Right lobe of liver (tissue), 6 donors: ENCODE results near the gene LCLAT1. TPM values are rescaled to one million over a fixed set of nuclear protein-coding genes. Genes with fewer than 3 reads are reported as not detected.

Experiments
- ATAC-seq, 4 donors: fragments of 200-7000 bp; cut with Tn5 transposase; one replicate each; pipeline ENCODE4 v1.9.1; 2020; ENCODE audit warnings: mild to moderate bottlenecking in 4 of 4, moderate library complexity in 4 of 4
- DNase-seq, 3 donors: peaks; one replicate each; pipeline ENCODE4 v3.0.0-alpha.2; 2020
- H3K27ac ChIP-seq, 3 donors: fragments of 200-600 bp; one replicate each; pipeline ENCODE4 v1.8.0; 2022
- H3K27me3 ChIP-seq, 2 donors: fragments of 200-600 bp; one replicate each; pipeline ENCODE4 v1.8.0; 2022
- H3K36me3 ChIP-seq, 4 donors: fragments of 200-600 bp; sonication (generic) in 1 of 4; one replicate each; pipeline versions ENCODE4 v1.5.1 to v1.8.0; 2017 to 2022; ENCODE audit warnings: control low read depth in 1 of 4
- H3K4me1 ChIP-seq, 4 donors: fragments of 200-600 bp; sonication (generic) in 1 of 4; one replicate each; pipeline versions ENCODE4 v1.5.1 to v1.8.0; 2017 to 2022; ENCODE audit warnings: control low read depth in 1 of 4
- H3K4me3 ChIP-seq, 3 donors: fragments of 200-600 bp; one replicate each; pipeline ENCODE4 v1.8.0; 2022
- H3K9me3 ChIP-seq, 4 donors: fragments of 200-600 bp; sonication (generic) in 1 of 4; one replicate each; pipeline versions ENCODE4 v1.5.1 to v1.8.0; 2017 to 2022; ENCODE audit warnings: control low read depth in 1 of 4
- POLR2A ChIP-seq: fragments of 450-650 bp; IDR thresholded peaks from one replicate; pipeline ENCODE4 v1.6.1; 2017; ENCODE audit warnings: antibody characterized with exemption, mild to moderate bottlenecking
- WGBS: methylation state at CpG from one replicate; pipeline ENCODE4 v1.1.6; 2018; ENCODE audit warnings: low coverage, low lambda C conversion rate; ENCODE audit not compliant: insufficient coverage; ENCODE audit errors: missing lambda C conversion rate; 5-methylcytosine and 5-hydroxymethylcytosine counted together
- intact Hi-C, 2 donors: fragments of 100-400 bp; cut with DNase I; formaldehyde crosslinking; loops; one replicate each; pipeline versions ENCODE4 v1.11.2 to v1.14.1; 2022
- total RNA-seq, 6 experiments: library from RNA; depleted of rRNA in 2 of 6; stranded (reverse); fragments of >200 nt in 2 of 6; fragmentation: NEBNext Ultra II Directional in 3 of 6; extraction: Animal tissue kit (Norgen Biotek cat#: 25700) in 3 of 6; gene quantifications; one replicate each; pipeline versions ENCODE4 v1.1.0 to v1.2.4, GENCODE V29; 2016 to 2023
- TF ChIP-seq, protein P1 (sequence below), 4 donors: fragments of 200-600 bp in 3 of 4; fragments of 450-650 bp in 1 of 4; IDR thresholded peaks; one replicate each; pipeline versions ENCODE4 v1.5.1 to v1.8.0; 2016 to 2022; ENCODE audit warnings: antibody characterized with exemption in 4 of 4, mild to moderate bottlenecking in 2 of 4
- donor health status: DM: no; HTN: yes; CAD: no.
- donor health status: DM: no; HTN: no; CAD: no.
- donor health status: DM: no; HTN: no; CAD: no.
- donor health status: DM: no; HTN: yes; CAD: no.
- donor health status: DM: no; HTN: yes; CAD: no.

The LCLAT1 gene
- total RNA-seq, 6 experiments from 2014 or later: 11.1 to 14.0 (median 12.0) TPM

DNA sequence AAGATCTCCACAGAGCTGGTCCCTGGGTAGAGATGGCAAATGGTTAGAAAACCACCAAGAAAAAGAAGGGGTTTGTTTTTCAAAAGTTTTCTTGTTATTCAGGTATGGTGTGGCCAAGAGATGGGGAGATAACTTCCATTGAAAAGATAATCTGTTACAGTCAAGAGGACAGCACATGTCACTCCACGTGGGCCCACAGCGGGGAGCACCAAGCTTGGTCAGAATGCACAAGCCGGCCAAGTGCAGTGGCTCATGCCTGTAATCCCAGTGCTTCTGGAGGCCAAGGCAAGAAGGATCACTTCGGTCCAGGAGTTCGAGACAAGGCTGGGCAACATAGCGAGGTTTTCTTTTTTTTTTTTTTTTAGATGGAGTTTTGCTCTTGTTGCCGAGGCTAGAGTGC is 6.0 kb upstream of the LCLAT1 start:
- Histone ChIP-seq H3K27me3 (no peaks in the 10 kb centered on the region), H3K36me3 (no peaks in the 10 kb centered on the region), H3K9me3 (no peaks in the 10 kb centered on the region), H3K27ac (no peak overlapping the region), H3K4me1 (no peaks in the 10 kb centered on the region), H3K4me3 (no peak overlapping the region)
- no peak for TF ChIP-seq POLR2A
- TF ChIP-seq, protein P1, sequence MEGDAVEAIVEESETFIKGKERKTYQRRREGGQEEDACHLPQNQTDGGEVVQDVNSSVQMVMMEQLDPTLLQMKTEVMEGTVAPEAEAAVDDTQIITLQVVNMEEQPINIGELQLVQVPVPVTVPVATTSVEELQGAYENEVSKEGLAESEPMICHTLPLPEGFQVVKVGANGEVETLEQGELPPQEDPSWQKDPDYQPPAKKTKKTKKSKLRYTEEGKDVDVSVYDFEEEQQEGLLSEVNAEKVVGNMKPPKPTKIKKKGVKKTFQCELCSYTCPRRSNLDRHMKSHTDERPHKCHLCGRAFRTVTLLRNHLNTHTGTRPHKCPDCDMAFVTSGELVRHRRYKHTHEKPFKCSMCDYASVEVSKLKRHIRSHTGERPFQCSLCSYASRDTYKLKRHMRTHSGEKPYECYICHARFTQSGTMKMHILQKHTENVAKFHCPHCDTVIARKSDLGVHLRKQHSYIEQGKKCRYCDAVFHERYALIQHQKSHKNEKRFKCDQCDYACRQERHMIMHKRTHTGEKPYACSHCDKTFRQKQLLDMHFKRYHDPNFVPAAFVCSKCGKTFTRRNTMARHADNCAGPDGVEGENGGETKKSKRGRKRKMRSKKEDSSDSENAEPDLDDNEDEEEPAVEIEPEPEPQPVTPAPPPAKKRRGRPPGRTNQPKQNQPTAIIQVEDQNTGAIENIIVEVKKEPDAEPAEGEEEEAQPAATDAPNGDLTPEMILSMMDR (IDR thresholded peaks at IDR 0.05): no peak
- 79% methylated on average over 4 of the region's 7 CpGs for WGBS
- DNase-seq (no peak), ATAC-seq (no peak)
- intact Hi-C loops: no loop called here

DNA sequence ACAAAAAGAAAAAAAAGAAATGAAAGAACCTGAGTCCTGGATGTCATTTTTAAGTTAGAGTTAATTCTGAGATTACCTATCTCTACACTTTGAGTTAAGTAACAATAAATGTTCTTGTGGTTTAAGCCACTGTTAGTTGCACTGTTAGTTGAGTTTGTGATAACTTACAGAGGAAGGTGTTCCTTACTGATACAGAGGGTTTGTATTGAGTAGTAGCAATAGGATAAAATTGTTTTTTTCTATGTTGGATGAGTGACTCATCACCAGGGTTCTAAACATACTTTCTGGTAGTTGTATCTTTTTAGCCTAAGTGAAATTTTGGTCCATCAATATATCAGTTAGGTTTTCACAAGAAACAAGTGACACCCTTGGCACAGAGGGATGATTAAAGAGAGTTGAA is 4.0 kb upstream of the LCLAT1 start:
- no peaks in the 10 kb centered on the region for H3K36me3 ChIP-seq
- H3K4me3 ChIP-seq: no peak overlapping the region
- no peaks in the 10 kb centered on the region for H3K4me1 ChIP-seq
- no peaks in the 10 kb centered on the region for H3K27me3 ChIP-seq
- TF ChIP-seq POLR2A: no peak
- TF ChIP-seq, protein P1 (IDR thresholded peaks at IDR 0.05): no peak
- H3K27ac ChIP-seq: no peak overlapping the region
- no peaks in the 10 kb centered on the region for H3K9me3 ChIP-seq
- intact Hi-C loops: no loop called here
- ATAC-seq (no peak), DNase-seq (no peak)

DNA sequence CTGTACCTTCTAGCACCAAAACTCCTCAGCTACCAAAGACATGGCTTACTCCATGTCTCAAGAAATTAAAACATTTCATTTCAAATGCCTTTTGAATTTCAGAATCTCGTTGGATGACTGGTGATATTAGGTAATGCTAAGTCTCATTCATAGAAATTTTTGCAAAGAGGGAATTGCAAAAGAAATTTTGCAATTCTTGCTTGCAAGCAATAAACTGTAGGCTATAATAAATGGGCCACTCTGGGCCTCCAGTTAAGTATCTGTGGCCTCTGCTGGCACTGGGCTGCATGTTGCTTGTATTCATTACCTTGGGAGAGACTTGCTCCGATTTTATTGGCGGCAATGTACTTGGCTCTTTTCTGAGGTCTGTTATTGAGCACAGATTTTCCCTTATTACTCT is 2.8 kb upstream of the LCLAT1 start:
- no peak for TF ChIP-seq POLR2A
- 68% methylated on average over 3 of the region's 3 CpGs for WGBS
- H3K9me3 ChIP-seq: no peaks in the 10 kb centered on the region
- no peak overlapping the region for H3K27ac ChIP-seq
- no peaks in the 10 kb centered on the region for H3K36me3 ChIP-seq
- intact Hi-C loops: no loop called here
- no peak overlapping the region for H3K4me3 ChIP-seq
- DNase-seq (no peak), ATAC-seq (no peak)
- H3K27me3 ChIP-seq: no peaks in the 10 kb centered on the region
- H3K4me1 ChIP-seq: peaks cover 0 to 10% (median under 1%) of the 10 kb centered on the region in 4 donors

DNA sequence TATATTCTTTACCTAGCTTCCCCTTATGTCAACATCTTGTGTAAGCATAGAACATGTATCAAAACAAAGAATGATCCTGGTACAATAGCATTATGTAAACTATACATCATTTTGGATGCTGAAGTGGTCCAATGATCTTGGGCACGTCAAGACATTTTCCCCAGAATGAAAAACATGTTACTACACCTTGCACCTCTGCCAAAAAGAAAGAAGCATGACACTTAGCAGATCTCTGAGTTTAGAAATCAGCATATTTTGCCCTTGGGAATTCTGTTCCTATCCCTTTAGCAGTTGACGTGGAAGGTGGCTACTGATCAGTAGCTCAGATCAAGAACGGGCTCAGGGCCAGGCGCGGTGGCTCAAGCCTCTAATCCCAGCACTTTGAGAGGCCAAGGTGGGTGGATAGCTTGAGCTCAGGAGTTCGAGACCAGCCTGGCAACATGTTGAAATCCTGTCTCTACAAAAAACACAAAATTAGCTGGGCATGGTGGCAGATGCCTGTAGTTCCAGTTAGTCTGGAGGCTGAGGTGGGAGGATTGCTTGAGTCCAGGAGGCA is 1.7 kb upstream of the LCLAT1 start:
- no peak for TF ChIP-seq POLR2A
- TF ChIP-seq, protein P1 (IDR thresholded peaks at IDR 0.05): no peak
- ATAC-seq (no peak), DNase-seq (no peak)
- Histone ChIP-seq H3K27ac (no peak overlapping the region), H3K27me3 (no peaks in the 10 kb centered on the region), H3K4me1 (peaks cover 0 to 16% (median 5%) of the 10 kb centered on the region in 4 donors), H3K9me3 (no peaks in the 10 kb centered on the region), H3K36me3 (no peaks in the 10 kb centered on the region), H3K4me3 (no peak overlapping the region)
- intact Hi-C loops: no loop called here
- WGBS: 95% methylated on average over 6 of the region's 6 CpGs

DNA sequence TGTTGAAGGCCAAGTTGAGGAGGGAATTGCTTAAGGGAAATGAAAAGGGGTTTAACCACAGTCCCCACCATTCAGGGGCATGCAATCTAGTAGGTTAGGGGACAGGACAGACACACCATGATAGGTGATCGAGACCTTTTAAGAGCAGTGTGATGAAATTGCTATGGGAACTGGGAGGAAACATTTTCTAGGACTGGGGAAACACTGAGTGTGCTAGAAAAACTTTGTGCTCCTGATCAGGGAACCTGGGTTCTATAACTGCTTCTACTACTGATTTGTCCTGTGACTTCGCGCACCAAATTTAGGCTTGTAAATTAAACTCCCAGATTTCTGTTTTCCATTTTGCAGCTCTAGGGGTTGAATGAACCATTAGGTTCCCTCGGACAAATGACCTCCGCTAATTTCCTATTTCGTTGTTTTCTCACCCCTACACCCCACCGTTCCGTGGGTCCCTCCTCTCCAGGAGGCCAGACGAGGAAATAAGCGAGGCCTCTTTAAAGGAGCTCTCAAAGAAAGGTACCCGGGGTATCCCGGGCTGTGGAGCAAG is 371 bp upstream of the LCLAT1 start:
- Histone ChIP-seq H3K4me3 (peak overlapping the region; percentile 59 to 94 (median 86)), H3K9me3 (no peaks in the 10 kb centered on the region), H3K27me3 (no peaks in the 10 kb centered on the region), H3K4me1 (peaks cover 0 to 16% (median 7%) of the 10 kb centered on the region in 4 donors), H3K27ac (peak overlapping the region; percentile 48 to 58 (median 50)), H3K36me3 (no peaks in the 10 kb centered on the region)
- ATAC-seq (peak in 2 of 4 donors; percentile 2 to 8), DNase-seq (no peak)
- 2% methylated on average over 12 of the region's 12 CpGs for WGBS
- TF ChIP-seq, protein P1 (IDR thresholded peaks at IDR 0.05): no peak
- no peak for TF ChIP-seq POLR2A
- intact Hi-C loops: no loop called here
